GM12892 (cell line): ENCODE data around the gene PARD3.

Experiments used
- POLR2A ChIP-seq: IDR thresholded peaks from 2 replicates; pipeline ENCODE4 v1.6.1; 2011; ENCODE audit warnings: low read depth, low read length, control low read depth
- POLR2AphosphoS5 ChIP-seq: IDR thresholded peaks from 2 replicates; pipeline ENCODE4 v1.6.1; 2011; ENCODE audit warnings: low read depth, low read length, control low read depth

DNA sequence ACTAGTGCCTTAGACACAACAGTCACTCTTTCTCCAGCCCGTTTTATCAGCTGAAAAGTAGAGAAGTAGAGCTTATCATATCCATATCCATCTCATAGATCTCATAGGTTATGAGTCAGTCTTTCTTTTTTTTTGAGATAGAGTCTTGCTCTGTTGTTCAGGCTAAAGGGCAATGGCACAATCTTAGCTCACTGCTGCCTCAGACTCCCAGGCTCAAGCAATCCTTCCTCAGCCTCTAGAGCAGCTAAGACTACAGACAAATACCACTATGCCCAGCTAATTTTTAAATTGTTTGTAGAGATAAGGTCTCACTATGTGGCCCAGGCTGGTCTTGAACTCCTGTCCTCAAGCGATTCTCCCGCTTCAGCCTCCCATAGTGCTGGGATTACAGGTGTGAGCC, 2.5 kb upstream of the PARD3 start:
- TF ChIP-seq POLR2AphosphoS5 (no peak), POLR2A (no peak)
